Tibial artery (tissue), 4 donors: Measurements from ENCODE around the gene PLPP2.

Experiments used
- DNase-seq, 2 donors: peaks; one replicate each; pipeline ENCODE4 v3.0.0-alpha.2; 2019
- H3K27ac ChIP-seq, 2 donors: fragments of 200-600 bp; sonication (generic) in 1 of 2; 1 replicate in 1 of 2; 2 replicates in 1 of 2; pipeline ENCODE4 v1.5.1; 2018 to 2019; ENCODE audit warnings: mild to moderate bottlenecking in 1 of 2
- H3K27me3 ChIP-seq, 2 donors: fragments of 200-600 bp; sonication (generic) in 1 of 2; one replicate each; pipeline versions ENCODE4 v1.5.1 to v1.6.0; 2016 to 2019
- H3K36me3 ChIP-seq, 3 donors: fragments of 200-600 bp; sonication (generic) in 2 of 3; one replicate each; pipeline ENCODE4 v1.5.1; 2016 to 2019; ENCODE audit warnings: mild to moderate bottlenecking in 2 of 3
- H3K4me1 ChIP-seq, 4 donors: fragments of 200-600 bp; sonication (generic) in 2 of 4; 1 replicate in 3 of 4; 2 replicates in 1 of 4; pipeline ENCODE4 v1.5.1; 2016 to 2019
- H3K4me3 ChIP-seq, 2 donors: fragments of 200-600 bp; sonication (generic) in 1 of 2; 1 replicate in 1 of 2; 2 replicates in 1 of 2; pipeline ENCODE4 v1.5.1; 2018 to 2019; ENCODE audit warnings: mild to moderate bottlenecking in 2 of 2
- H3K9me3 ChIP-seq, 3 donors: fragments of 200-600 bp; sonication (generic) in 1 of 3; one replicate each; pipeline ENCODE4 v1.5.1; 2016 to 2019
- CTCF ChIP-seq, 2 experiments: fragments of 200-600 bp in 1 of 2; fragments of 450-650 bp in 1 of 2; IDR thresholded peaks; one replicate each; pipeline ENCODE4 v1.5.1; 2017 to 2019; ENCODE audit warnings: antibody characterized with exemption in 2 of 2, mild to moderate bottlenecking in 1 of 2, moderate library complexity in 1 of 2
- intact Hi-C: fragments of 100-400 bp; cut with DNase I; formaldehyde crosslinking; loops from one replicate; pipeline ENCODE4 v1.15.0; 2023; ENCODE audit warnings: low total_unique reads

Gene PLPP2

DNA sequence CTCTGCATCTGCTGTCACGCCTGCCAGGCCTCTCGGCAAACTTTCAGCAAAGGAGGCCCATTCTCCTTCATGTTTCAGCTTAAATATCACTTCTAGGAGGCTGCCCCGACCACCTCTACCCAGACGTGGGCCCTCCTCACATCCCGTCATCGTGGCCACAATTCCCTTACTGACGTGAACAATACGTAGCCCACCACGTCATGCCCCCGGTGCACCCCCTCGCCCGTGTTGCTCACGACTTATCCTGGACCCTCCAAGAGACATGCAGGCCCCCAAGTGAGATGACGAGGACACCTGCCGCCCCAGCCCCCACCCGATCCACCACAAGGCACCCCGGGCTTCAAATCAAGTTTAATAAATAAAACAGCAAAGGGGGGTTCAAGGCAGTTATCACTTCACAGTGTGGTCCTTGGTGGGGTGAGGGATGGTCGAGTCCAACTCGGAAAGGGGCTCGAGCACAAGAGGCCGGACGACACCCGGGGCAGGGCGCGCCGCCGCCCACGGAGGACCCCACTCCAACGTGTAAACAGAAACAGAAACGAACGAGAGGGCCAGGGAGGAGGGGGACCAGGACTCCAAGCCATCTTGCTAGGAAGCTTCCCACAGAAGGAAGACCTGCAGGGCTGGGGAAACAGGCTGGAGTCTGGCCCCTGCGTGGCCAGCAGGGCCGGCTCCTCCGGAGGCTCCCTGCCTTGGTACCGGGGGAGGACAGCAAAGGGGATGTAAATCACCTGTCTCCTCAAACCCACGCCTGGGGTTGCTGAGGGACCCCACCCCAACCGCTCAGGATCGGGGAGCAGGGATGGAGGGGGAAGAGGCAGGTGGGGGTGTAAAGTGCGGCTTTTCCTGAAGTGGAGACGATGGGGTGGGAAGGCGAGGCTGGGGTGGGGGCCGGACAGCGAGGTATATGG lies 14.3 kb upstream of the PLPP2 start:
- no peaks in the 10 kb centered on the region for H3K27me3 ChIP-seq
- H3K4me1 ChIP-seq: no peaks in the 10 kb centered on the region
- no peak for DNase-seq
- H3K27ac ChIP-seq: no peak overlapping the region
- H3K4me3 ChIP-seq: no peak overlapping the region
- H3K9me3 ChIP-seq: no peaks in the 10 kb centered on the region
- intact Hi-C loops: no loop called here
- TF ChIP-seq CTCF (IDR thresholded peaks at IDR 0.05): no peak
- peaks cover 29 to 57% (median 50%) of the 10 kb centered on the region in 3 donors for H3K36me3 ChIP-seq

DNA sequence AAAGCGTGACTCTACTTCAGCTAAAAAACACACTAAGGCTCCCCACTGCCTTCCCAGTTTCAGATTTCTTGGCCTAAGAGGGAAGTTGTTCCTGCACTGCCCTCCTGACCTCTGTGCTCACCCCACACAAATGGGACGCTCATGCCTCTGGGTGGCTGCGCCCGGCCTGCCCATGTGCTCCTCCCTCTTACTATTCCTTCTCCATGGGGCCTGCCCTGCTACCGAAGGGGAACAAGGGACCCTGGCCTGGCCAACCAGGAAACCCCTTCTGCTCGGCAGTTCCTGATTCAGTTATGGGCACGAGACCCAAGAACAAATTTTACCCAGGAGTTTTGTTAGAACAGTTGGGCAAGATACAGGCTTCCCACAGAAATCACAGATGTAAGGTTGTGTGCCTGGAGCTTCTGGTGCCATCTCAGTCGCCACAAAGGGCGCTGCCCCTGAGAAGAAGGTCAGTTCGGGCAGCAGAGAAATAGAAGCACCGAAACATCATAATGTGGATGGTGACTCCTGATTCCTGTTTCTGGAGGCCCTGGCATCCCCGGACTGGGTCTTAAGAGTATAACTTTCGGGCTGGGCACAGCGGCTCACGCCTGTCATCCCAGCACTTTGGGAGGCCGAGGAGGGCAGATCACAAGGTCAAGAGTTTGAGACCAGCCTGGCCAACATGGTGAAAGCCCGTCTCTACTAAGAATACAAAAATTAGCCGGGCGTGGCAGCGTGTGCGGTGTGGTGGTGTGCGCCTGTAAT lies 5.4 kb upstream of the PLPP2 start:
- Histone ChIP-seq H3K36me3 (peaks cover 0 to under 1% (median 0%) of the 10 kb centered on the region in 3 donors), H3K27ac (no peak overlapping the region), H3K4me1 (peaks cover 0 to 18% (median 11%) of the 10 kb centered on the region in 4 donors), H3K4me3 (no peak overlapping the region), H3K27me3 (peaks cover 0 to 43% of the 10 kb centered on the region in 2 donors), H3K9me3 (no peaks in the 10 kb centered on the region)
- no peak for TF ChIP-seq CTCF (IDR thresholded peaks at IDR 0.05)
- intact Hi-C loops: no loop called here
- peak in 1 of 2 donors; percentile 67 for DNase-seq

DNA sequence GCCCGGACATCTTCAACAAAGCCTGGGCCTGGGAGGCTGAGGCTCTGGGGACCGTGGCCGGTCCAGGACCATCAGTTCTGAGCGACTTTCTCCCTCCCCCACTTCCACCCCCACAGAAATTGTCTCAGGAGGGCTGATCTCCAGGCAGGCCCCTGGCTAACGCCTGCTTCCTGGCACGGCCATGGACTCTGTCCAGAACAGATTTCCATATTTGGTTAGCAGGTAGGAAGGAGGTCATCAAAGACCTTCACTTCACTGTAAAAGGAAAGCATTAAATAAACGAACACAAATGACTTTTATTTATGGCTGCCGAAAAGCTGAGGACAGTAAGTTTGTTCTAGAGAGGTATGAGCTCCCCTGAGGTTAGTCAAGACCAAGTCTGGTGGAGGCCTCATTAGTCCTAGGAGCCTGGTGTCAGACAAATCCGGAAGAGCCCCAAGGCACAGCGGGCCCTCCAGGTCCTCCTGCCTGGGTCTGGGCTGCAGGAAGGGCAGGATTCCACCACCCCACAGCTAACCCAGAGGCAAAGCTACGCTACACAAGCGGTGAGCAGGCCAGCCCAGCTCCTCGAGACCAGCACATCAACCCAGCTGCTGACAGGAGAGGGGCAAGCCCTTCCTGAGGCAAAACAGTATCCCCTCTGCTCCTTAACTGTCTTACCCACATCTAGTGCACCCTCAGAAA lies 4.6 kb upstream of the PLPP2 start:
- Histone ChIP-seq H3K9me3 (no peaks in the 10 kb centered on the region), H3K36me3 (no peaks in the 10 kb centered on the region), H3K27ac (no peak overlapping the region), H3K4me3 (no peak overlapping the region), H3K27me3 (peaks cover under 1 to 50% of the 10 kb centered on the region in 2 donors), H3K4me1 (peaks cover 0 to 25% (median 15%) of the 10 kb centered on the region in 4 donors)
- TF ChIP-seq CTCF (IDR thresholded peaks at IDR 0.05): no peak
- intact Hi-C loops: no loop called here
- no peak for DNase-seq

DNA sequence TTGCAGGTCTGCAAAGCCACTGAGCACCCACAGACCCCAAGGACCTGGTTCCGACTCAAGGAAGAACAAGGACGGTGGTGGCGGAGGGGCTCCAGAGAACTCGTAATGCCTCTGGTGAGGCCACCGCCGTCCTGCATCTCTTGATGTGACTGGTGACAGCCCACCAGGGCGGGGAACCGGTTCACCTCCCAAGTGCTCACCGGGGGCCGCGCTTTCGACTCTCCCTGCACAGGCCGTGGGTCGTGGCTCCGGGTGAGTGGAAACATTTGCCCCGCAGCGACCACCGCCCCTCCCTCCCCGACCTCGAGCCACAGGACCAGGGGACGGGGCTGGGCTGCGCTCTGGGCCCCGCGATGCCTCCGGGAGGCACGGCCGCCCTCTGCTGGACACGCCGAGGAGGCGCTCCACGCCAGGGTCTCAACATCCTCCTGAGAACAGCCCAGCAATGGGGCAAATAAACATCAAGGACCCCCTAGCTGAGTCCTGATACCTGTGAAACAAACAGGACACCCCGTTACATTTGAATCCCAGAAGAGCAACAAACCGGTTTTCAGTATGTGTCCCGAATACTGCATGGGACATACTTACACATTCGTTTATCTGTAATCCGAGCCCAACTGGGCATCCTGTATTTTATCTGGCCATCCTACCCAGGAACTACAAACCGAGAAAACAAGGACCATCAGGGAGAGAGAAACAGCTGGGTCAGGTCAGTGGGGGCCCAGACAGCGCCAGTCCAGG lies 3.9 kb upstream of the PLPP2 start:
- Histone ChIP-seq H3K9me3 (no peaks in the 10 kb centered on the region), H3K27ac (no peak overlapping the region), H3K4me1 (peaks cover 0 to 27% (median 18%) of the 10 kb centered on the region in 4 donors), H3K27me3 (peaks cover 4 to 57% of the 10 kb centered on the region in 2 donors), H3K4me3 (no peak overlapping the region), H3K36me3 (no peaks in the 10 kb centered on the region)
- intact Hi-C loops: no loop called here
- TF ChIP-seq CTCF (IDR thresholded peaks at IDR 0.05): peak; percentile 28 to 47
- DNase-seq: no peak
